Testis (tissue), 3 donors: ENCODE measurements around the gene COX7A1. TPM values are rescaled to one million over a fixed set of nuclear protein-coding genes. Genes with fewer than 3 reads are reported as not detected.

Source experiments
- DNase-seq: peaks from one replicate; pipeline ENCODE4 v3.0.0-alpha.2; 2019
- H3K27ac ChIP-seq, 2 donors: fragments of 200-600 bp; sonication (generic); one replicate each; pipeline ENCODE4 v1.5.1; 2019
- H3K27me3 ChIP-seq: fragments of 200-600 bp; sonication (generic); one replicate; pipeline ENCODE4 v1.5.1; 2019
- H3K36me3 ChIP-seq: fragments of 200-600 bp; sonication (generic); one replicate; pipeline ENCODE4 v1.5.1; 2017; ENCODE audit warnings: low read depth; ENCODE audit errors: missing control alignments
- H3K4me1 ChIP-seq: fragments of 200-600 bp; sonication (generic); one replicate; pipeline ENCODE4 v1.5.1; 2019
- H3K4me3 ChIP-seq, 2 donors: fragments of 200-600 bp; sonication (generic); one replicate each; pipeline ENCODE4 v1.5.1; 2017 to 2019
- H3K9me3 ChIP-seq: fragments of 200-600 bp; sonication (generic); one replicate; pipeline ENCODE4 v1.5.1; 2017
- POLR2A ChIP-seq: fragments of 450-650 bp; IDR thresholded peaks from one replicate; pipeline ENCODE4 v1.6.1; 2017; ENCODE audit warnings: antibody characterized with exemption, mild to moderate bottlenecking, moderate library complexity
- whole genome bisulfite sequencing, 2 donors: methylation state at CpG; one replicate each; pipeline ENCODE4 v1.1.5; 2018; 5-methylcytosine and 5-hydroxymethylcytosine counted together
- intact Hi-C: fragments of 100-400 bp; cut with DNase I; formaldehyde crosslinking; loops from one replicate; pipeline ENCODE4 v1.15.1; 2023; ENCODE audit warnings: low total_unique reads
- polyA plus RNA-seq: library from polyadenylated mRNA; stranded (reverse); fragments of 350-450 nt; fragmentation: Illumina TruSeq; extraction: RNeasy Lipid Tissue Mini Kit (QIAGEN cat#74804); gene quantifications from one replicate; pipeline ENCODE4 v1.2.3, GENCODE V29; 2014; ENCODE audit warnings: low read depth, low replicate concordance; ENCODE audit not compliant: insufficient read depth
- total RNA-seq, 2 donors: library from RNA; depleted of rRNA; stranded (reverse); fragments of >200 nt; gene quantifications; one replicate each; pipeline ENCODE4 v1.2.3, GENCODE V29; 2016
- TF ChIP-seq, protein P1 (sequence below), 3 experiments: fragments of 450-650 bp in 2 of 3; fragments of 200-600 bp in 1 of 3; sonication (generic) in 1 of 3; IDR thresholded peaks; one replicate each; pipeline ENCODE4 v1.5.1; 2016 to 2019; ENCODE audit warnings: antibody characterized with exemption in 3 of 3, mild to moderate bottlenecking in 2 of 3, moderate library complexity in 1 of 3

COX7A1 gene
- total and polyA plus RNA-seq, 3 donors from 2014 or later: 0.79 to 25.4 (median 4.8) TPM

DNA sequence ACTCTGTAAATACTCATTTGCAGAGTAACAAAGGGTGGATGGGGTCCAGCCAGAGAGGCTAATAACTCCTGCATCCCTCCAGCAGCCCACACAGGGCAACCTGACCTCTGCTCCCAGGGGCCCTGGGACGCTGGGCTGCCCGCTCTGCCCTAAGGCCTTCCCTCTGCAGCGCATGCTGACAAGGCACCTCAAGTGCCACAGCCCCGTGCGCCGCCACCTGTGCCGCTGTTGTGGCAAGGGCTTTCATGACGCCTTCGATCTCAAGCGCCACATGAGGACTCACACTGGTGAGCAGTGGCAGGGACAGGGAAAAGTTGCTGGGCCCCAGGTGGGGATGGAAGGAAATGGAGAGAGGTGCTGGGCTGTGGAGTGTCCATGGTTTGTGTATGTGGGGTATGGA is 39.6 kb downstream of the COX7A1 start:
- no peak for DNase-seq
- H3K9me3 ChIP-seq: no peaks in the 10 kb centered on the region
- TF ChIP-seq POLR2A: no peak
- TF ChIP-seq, protein P1, sequence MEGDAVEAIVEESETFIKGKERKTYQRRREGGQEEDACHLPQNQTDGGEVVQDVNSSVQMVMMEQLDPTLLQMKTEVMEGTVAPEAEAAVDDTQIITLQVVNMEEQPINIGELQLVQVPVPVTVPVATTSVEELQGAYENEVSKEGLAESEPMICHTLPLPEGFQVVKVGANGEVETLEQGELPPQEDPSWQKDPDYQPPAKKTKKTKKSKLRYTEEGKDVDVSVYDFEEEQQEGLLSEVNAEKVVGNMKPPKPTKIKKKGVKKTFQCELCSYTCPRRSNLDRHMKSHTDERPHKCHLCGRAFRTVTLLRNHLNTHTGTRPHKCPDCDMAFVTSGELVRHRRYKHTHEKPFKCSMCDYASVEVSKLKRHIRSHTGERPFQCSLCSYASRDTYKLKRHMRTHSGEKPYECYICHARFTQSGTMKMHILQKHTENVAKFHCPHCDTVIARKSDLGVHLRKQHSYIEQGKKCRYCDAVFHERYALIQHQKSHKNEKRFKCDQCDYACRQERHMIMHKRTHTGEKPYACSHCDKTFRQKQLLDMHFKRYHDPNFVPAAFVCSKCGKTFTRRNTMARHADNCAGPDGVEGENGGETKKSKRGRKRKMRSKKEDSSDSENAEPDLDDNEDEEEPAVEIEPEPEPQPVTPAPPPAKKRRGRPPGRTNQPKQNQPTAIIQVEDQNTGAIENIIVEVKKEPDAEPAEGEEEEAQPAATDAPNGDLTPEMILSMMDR (IDR thresholded peaks at IDR 0.05): no peak
- intact Hi-C loops: no loop called here
- H3K4me1 ChIP-seq: peaks cover 15% of the 10 kb centered on the region
- H3K4me3 ChIP-seq: no peak overlapping the region
- 96 to 100% methylated on average over 1 to 10 of the region's 10 CpGs for WGBS, 2 donors
- no peaks in the 10 kb centered on the region for H3K27me3 ChIP-seq
- no peak overlapping the region for H3K27ac ChIP-seq
- H3K36me3 ChIP-seq: no peaks in the 10 kb centered on the region

DNA sequence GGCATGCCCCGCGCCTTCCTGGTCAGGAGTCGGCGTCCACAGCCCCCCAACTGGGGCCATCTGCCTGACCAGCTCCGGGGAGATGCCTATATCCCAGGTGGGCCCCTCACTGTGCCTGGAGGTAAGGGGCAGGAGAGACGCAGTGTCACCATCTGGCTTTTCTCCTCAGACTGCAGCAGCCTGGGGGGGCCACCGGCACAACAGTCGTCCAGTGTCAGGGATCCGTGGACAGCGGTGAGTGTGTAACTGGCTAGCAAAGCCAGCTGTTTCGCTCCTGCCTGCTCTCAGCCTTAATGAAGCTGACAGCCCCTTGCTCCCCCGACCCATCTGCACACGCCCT is 41.1 kb downstream of the COX7A1 start:
- intact Hi-C loops: no loop called here
- no peak for DNase-seq
- H3K4me3 ChIP-seq: no peak overlapping the region
- H3K4me1 ChIP-seq: peaks cover 12% of the 10 kb centered on the region
- H3K9me3 ChIP-seq: no peaks in the 10 kb centered on the region
- 81 to 89% methylated on average over 9 to 11 of the region's 13 CpGs for WGBS, 2 donors
- no peak overlapping the region for H3K27ac ChIP-seq
- TF ChIP-seq, protein P1 (IDR thresholded peaks at IDR 0.05): no peak
- no peak for TF ChIP-seq POLR2A
- no peaks in the 10 kb centered on the region for H3K36me3 ChIP-seq
- H3K27me3 ChIP-seq: no peaks in the 10 kb centered on the region

DNA sequence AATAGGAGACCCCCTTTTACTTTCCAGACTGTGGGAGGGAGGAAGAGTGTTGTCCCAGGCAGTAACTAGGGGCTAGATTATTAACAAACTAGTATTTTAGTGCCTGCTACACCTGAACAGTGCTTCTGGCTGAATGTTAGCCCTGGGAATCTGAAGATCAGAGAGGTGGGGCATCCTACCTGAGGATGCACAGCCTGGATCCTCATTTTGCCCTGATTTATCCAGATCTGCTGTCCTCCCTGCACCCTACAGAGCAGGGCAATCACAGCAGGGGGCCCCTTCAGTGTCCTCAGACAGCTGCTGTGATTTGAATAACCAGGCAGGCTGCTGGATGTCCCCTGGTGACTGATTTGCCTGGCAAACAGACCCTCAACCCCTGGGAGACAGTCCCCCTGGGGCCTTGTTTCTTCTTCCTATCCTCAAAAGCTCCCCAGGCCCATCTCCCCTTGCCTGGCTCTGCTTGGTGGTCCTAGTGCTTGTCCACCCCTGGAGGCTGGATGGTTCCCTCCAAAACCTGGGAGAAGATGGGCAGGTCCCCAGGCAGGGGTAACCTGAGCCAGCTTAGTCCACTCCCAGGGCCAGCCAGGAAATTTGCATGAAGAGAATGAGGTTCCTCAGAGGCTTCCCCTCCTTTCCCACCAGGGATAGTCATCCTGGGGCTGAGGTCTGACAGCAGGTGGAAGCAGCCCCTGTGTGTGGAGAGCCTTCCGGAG is 41.6 kb downstream of the COX7A1 start, which contains the start of gene OVOL3:
OVOL3 (plus strand) TSS at position 657 of the 713 bp plus-strand sequence. CDS start 60 bp downstream, outside the sequence.
- no peak for DNase-seq
- peaks cover 8% of the 10 kb centered on the region for H3K4me1 ChIP-seq
- no peak within 1 kb of the TSS for H3K27ac ChIP-seq
- no peak for TF ChIP-seq POLR2A
- TF ChIP-seq, protein P1 (IDR thresholded peaks at IDR 0.05): no peak
- no peaks in the 10 kb centered on the region for H3K36me3 ChIP-seq
- H3K9me3 ChIP-seq: no peaks in the 10 kb centered on the region
- no peaks in the 10 kb centered on the region for H3K27me3 ChIP-seq
- no peak within 1 kb of the TSS for H3K4me3 ChIP-seq
- intact Hi-C loops: no loop called here
- WGBS, 2 donors: 100% methylated on average over 1 of the region's 1 CpG; no CpG with 5 or more reads in 1 of the 2 donors

DNA sequence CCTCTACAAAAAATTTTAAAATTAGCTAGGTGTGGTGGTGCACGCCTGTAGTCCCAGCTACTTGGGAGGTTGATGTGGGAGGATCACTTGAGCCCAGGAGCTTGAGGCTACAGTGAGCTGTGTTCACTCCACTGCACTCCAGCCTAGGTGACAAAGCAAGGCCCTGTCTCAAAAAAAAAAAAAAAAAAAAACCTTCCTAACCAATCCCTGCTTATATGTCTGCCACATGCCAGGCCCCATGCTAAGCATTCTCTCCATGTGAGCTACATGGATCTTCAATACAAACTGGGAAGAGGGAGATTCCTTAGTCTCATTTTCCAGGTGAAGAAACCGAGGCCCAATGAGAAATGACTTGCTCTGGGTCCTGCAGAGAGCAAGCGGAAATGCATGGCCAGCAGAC is 43.6 kb downstream of the COX7A1 start:
- Histone ChIP-seq H3K9me3 (no peaks in the 10 kb centered on the region), H3K4me1 (peaks cover 4% of the 10 kb centered on the region), H3K4me3 (no peak overlapping the region), H3K27ac (no peak overlapping the region), H3K36me3 (no peaks in the 10 kb centered on the region), H3K27me3 (no peaks in the 10 kb centered on the region)
- intact Hi-C loops: no loop called here
- DNase-seq: no peak
- 93 to 100% methylated on average over 3 of the region's 3 CpGs for WGBS, 2 donors
- no peak for TF ChIP-seq POLR2A
- TF ChIP-seq, protein P1 (IDR thresholded peaks at IDR 0.05): no peak

DNA sequence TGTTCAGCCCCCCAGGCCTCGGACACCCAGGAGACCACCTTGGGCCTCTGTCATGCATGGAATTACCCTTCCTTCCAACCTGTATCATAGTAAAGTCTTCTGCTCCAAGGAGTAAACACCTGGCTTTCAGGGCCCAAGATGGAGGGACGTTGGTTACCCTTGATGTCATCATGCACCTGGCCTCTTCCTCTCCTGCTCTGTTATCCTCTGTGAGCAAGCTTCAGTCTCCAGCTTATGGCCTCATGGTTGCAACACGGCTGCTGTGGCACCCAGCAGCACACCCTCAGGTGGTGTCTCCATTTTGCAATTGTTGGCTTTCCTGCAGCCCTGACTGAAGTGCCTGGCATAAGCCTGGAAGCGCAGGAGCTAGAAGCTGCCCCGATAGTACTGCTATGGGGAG is 45.3 kb downstream of the COX7A1 start:
- no peak overlapping the region for H3K27ac ChIP-seq
- no peaks in the 10 kb centered on the region for H3K9me3 ChIP-seq
- no peaks in the 10 kb centered on the region for H3K4me1 ChIP-seq
- no peak for DNase-seq
- H3K36me3 ChIP-seq: no peaks in the 10 kb centered on the region
- TF ChIP-seq, protein P1 (IDR thresholded peaks at IDR 0.05): no peak
- TF ChIP-seq POLR2A: no peak
- H3K4me3 ChIP-seq: no peak overlapping the region
- intact Hi-C loops: no loop called here
- 89 to 100% methylated on average over 3 to 5 of the region's 5 CpGs for whole genome bisulfite sequencing, 2 donors
- H3K27me3 ChIP-seq: no peaks in the 10 kb centered on the region
